Esophagus squamous epithelium (tissue), 4 donors: ENCODE data around the gene DUSP2.

Experiments used
- CTCF ChIP-seq, 6 experiments: fragments of 450-650 bp in 4 of 6; fragments of 200-600 bp in 2 of 6; sonication (generic) in 2 of 6; IDR thresholded peaks; one replicate each; pipeline ENCODE4 v1.5.1; 2016 to 2019; ENCODE audit warnings: antibody characterized with exemption in 6 of 6, mild to moderate bottlenecking in 4 of 6, moderate library complexity in 4 of 6
- POLR2A ChIP-seq, 4 donors: fragments of 450-650 bp; IDR thresholded peaks; one replicate each; pipeline ENCODE4 v1.6.1; 2017; ENCODE audit warnings: antibody characterized with exemption in 4 of 4, mild to moderate bottlenecking in 4 of 4, moderate library complexity in 3 of 4

GRCh38 chr2:96150007-96150640 is 4.9 kb upstream of the DUSP2 start:
- TF ChIP-seq CTCF (IDR thresholded peaks at IDR 0.05), result no peak
- no peak for TF ChIP-seq POLR2A (IDR thresholded peaks at IDR 0.05)
